Ovary (tissue), 3 donors: ENCODE data around the gene ROPN1L.

Experiments
- POLR2A ChIP-seq: fragments of 450-650 bp; IDR thresholded peaks from one replicate; pipeline ENCODE4 v1.6.1; 2017; ENCODE audit warnings: antibody characterized with exemption, mild to moderate bottlenecking, moderate library complexity
- TF ChIP-seq, protein P1 (sequence below), 3 donors: fragments of 450-650 bp in 2 of 3; fragments of 200-600 bp in 1 of 3; IDR thresholded peaks; one replicate each; pipeline versions ENCODE4 v1.5.1 to v1.8.0; 2016 to 2022; ENCODE audit warnings: antibody characterized with exemption in 3 of 3, mild to moderate bottlenecking in 1 of 3
- donor health status: DM: no; HTN: no; CAD: no.

DNA sequence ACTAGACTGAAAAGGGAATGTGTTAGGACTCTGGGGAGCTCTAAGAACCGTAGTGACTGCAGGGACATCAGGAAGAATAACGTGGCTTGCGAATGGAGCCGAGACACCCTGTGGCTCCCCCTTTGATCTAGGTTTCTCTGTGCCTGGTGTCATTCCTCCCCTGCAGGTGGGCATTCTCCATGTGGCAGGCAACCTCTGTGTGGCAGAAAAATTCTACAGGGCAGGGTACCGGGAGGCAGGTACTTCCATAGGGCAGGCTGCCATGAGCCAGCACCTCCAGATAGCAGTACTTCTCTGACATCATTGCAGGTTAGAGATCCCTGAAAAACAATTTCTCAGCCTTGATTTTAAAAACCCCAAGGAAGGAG, 43.1 kb downstream of the ROPN1L start:
- TF ChIP-seq, protein P1, sequence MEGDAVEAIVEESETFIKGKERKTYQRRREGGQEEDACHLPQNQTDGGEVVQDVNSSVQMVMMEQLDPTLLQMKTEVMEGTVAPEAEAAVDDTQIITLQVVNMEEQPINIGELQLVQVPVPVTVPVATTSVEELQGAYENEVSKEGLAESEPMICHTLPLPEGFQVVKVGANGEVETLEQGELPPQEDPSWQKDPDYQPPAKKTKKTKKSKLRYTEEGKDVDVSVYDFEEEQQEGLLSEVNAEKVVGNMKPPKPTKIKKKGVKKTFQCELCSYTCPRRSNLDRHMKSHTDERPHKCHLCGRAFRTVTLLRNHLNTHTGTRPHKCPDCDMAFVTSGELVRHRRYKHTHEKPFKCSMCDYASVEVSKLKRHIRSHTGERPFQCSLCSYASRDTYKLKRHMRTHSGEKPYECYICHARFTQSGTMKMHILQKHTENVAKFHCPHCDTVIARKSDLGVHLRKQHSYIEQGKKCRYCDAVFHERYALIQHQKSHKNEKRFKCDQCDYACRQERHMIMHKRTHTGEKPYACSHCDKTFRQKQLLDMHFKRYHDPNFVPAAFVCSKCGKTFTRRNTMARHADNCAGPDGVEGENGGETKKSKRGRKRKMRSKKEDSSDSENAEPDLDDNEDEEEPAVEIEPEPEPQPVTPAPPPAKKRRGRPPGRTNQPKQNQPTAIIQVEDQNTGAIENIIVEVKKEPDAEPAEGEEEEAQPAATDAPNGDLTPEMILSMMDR (IDR thresholded peaks at IDR 0.05), result no peak
- no peak for TF ChIP-seq POLR2A
